HepG2 (cell line): ENCODE measurements around the gene SMIM41. TPM values are rescaled to one million over a fixed set of nuclear protein-coding genes. Genes with fewer than 3 reads are reported as not detected.

Experiments used
- CENPBD1 ChIP-seq: sonication (generic); formaldehyde crosslinking; IDR thresholded peaks from 2 replicates; pipeline ENCODE4 v1.8.0; 2022; ENCODE audit warnings: missing genetic modification reagents, low read depth, mild to moderate bottlenecking, borderline replicate concordance
- GPN1 ChIP-seq: sonication (generic); formaldehyde crosslinking; IDR thresholded peaks from 2 replicates; pipeline ENCODE4 v1.5.1; 2020; ENCODE audit warnings: missing genetic modification reagents, borderline replicate concordance
- GZF1 ChIP-seq: sonication (generic); formaldehyde crosslinking; IDR thresholded peaks from 2 replicates; pipeline ENCODE4 v1.5.1; 2020; ENCODE audit warnings: mild to moderate bottlenecking, missing genetic modification reagents
- KLF12 ChIP-seq: sonication (generic); formaldehyde crosslinking; IDR thresholded peaks from 2 replicates; pipeline ENCODE4 v1.4.0; 2020; ENCODE audit warnings: missing genetic modification reagents, borderline replicate concordance
- NFRKB ChIP-seq: fragments of 450-650 bp; IDR thresholded peaks from 2 replicates; pipeline ENCODE4 v1.6.1; 2017
- ZBED4 ChIP-seq: sonication (generic); formaldehyde crosslinking; IDR thresholded peaks from 2 replicates; pipeline ENCODE4 v1.4.0; 2020; ENCODE audit warnings: missing genetic modification reagents, borderline replicate concordance
- ZNF180 ChIP-seq: sonication (generic); formaldehyde crosslinking; IDR thresholded peaks from 2 replicates; pipeline ENCODE4 v1.4.0; 2020; ENCODE audit warnings: low read depth, missing genetic modification reagents, borderline replicate concordance
- ZNF20 ChIP-seq: sonication (generic); formaldehyde crosslinking; IDR thresholded peaks from 2 replicates; pipeline ENCODE4 v1.4.0; 2020; ENCODE audit warnings: mild to moderate bottlenecking, moderate library complexity, missing genetic modification reagents
- ZNF446 ChIP-seq: sonication (generic); formaldehyde crosslinking; IDR thresholded peaks from 2 replicates; pipeline ENCODE4 v1.5.0; 2020; ENCODE audit warnings: mild to moderate bottlenecking, missing genetic modification reagents
- ZNF616 ChIP-seq: sonication (generic); formaldehyde crosslinking; IDR thresholded peaks from 2 replicates; pipeline ENCODE4 v1.5.0; 2020; ENCODE audit warnings: low read depth, mild to moderate bottlenecking, missing genetic modification reagents
- ZNF713 ChIP-seq: sonication (generic); formaldehyde crosslinking; IDR thresholded peaks from 2 replicates; pipeline ENCODE4 v1.4.0; 2020; ENCODE audit warnings: mild to moderate bottlenecking, missing genetic modification reagents
- ZNF781 ChIP-seq: sonication (generic); formaldehyde crosslinking; IDR thresholded peaks from 2 replicates; pipeline ENCODE4 v1.5.1; 2020; ENCODE audit warnings: borderline replicate concordance, mild to moderate bottlenecking, missing genetic modification reagents; ENCODE audit errors: not compliant biosample characterization
- polyA plus RNA-seq, 8 experiments: library from polyadenylated mRNA; depleted of rRNA in 3 of 8; stranded (reverse) in 7 of 8; unstranded in 1 of 8; fragments of >200 nt; fragmentation: Illumina TruSeq in 4 of 8; extraction: Trizol in 4 of 8; gene quantifications; 2 replicates each; pipeline versions ENCODE4 v1.2.1 to v1.2.3, GENCODE V29; 2011 to 2016; ENCODE audit warnings: low read depth in 4 of 8, missing spikeins in 1 of 8, mixed read lengths in 1 of 8; ENCODE audit not compliant: insufficient read depth in 1 of 8
- total RNA-seq, 5 experiments: library from RNA; depleted of rRNA; stranded (reverse); fragments of >200 nt; fragmentation: Illumina TruSeq; extraction: Trizol; gene quantifications; 2 replicates each; pipeline ENCODE4 v1.2.3, GENCODE V29; 2016; ENCODE audit warnings: low read depth in 1 of 5
- TF ChIP-seq, protein P1 (sequence below): sonication (generic); formaldehyde crosslinking; IDR thresholded peaks from 2 replicates; pipeline ENCODE4 v1.5.0; 2020; ENCODE audit warnings: mild to moderate bottlenecking, missing genetic modification reagents, borderline replicate concordance
- TF ChIP-seq, protein P2 (sequence below): sonication (generic); formaldehyde crosslinking; IDR thresholded peaks from 2 replicates; pipeline ENCODE4 v1.4.0; 2020; ENCODE audit warnings: missing genetic modification reagents, borderline replicate concordance

The SMIM41 gene
- total and polyA plus RNA-seq, 2 of the 13 experiments (the other 11 are each of a cell fraction or from before 2014, with no cell fraction given), result not detected

DNA sequence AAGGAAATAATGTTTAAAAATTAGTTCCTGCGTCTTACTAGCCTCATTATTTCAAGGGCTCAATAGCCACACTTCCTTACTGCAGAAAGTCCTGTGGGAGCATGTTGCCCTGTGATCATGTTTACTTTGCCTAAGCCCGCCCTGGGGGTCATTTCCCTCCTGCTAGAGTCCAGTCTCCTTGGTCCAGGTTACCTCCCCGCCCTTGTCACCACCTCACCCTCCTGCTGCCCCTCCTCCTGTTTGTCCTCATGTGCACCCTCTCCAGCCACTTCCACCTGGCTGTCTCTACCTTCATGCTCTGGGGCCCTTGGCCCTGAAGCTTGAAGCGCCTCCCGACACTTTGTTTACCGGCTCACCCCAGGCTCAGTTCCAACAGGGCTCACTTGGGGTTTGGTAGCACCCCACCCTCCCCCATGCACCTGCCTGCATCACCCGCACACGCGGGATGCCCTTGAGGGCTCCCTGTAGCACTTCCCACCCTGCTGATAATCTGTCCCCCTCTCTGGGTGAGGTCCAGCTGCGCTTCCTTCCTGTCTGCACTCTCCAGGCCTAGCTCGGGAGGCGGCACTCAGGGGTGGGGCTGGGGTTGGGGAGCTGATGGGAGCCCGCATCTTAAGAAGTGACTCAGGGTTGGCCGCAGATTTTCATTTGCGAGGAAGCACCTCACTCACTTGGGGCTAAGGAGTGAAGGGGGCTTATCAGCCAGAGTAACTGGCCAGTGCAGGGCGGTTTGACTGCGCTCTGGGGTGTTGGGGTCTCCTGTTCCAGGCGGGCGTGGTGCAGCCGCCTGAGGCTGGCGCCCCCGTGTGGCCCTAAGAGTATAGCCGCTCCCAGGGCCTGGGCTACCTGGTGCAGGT is 40.1 kb downstream of the SMIM41 start (continued):
- TF ChIP-seq GZF1 (0 out of 2 replicates have a peak, but pooled peaks have one; percentile 31), CENPBD1 (CRISPR knock-in tag) (0 out of 2 replicates have a peak, but pooled peaks have one; percentile 82), ZNF781 (no peak), ZNF713 (CRISPR knock-in tag) (no peak), NFRKB (no peak), ZNF180 (no peak), ZBED4 (CRISPR knock-in tag) (no peak), ZNF20 (CRISPR knock-in tag) (no peak), ZNF616 (CRISPR knock-in tag) (no peak), GPN1 (no peak), ZNF446 (CRISPR knock-in tag) (0 out of 2 replicates have a peak, but pooled peaks have one; percentile 31), KLF12 (CRISPR knock-in tag) (peak; percentile 78; the same call in 1 of the 2 replicates)
- TF ChIP-seq, protein P1, sequence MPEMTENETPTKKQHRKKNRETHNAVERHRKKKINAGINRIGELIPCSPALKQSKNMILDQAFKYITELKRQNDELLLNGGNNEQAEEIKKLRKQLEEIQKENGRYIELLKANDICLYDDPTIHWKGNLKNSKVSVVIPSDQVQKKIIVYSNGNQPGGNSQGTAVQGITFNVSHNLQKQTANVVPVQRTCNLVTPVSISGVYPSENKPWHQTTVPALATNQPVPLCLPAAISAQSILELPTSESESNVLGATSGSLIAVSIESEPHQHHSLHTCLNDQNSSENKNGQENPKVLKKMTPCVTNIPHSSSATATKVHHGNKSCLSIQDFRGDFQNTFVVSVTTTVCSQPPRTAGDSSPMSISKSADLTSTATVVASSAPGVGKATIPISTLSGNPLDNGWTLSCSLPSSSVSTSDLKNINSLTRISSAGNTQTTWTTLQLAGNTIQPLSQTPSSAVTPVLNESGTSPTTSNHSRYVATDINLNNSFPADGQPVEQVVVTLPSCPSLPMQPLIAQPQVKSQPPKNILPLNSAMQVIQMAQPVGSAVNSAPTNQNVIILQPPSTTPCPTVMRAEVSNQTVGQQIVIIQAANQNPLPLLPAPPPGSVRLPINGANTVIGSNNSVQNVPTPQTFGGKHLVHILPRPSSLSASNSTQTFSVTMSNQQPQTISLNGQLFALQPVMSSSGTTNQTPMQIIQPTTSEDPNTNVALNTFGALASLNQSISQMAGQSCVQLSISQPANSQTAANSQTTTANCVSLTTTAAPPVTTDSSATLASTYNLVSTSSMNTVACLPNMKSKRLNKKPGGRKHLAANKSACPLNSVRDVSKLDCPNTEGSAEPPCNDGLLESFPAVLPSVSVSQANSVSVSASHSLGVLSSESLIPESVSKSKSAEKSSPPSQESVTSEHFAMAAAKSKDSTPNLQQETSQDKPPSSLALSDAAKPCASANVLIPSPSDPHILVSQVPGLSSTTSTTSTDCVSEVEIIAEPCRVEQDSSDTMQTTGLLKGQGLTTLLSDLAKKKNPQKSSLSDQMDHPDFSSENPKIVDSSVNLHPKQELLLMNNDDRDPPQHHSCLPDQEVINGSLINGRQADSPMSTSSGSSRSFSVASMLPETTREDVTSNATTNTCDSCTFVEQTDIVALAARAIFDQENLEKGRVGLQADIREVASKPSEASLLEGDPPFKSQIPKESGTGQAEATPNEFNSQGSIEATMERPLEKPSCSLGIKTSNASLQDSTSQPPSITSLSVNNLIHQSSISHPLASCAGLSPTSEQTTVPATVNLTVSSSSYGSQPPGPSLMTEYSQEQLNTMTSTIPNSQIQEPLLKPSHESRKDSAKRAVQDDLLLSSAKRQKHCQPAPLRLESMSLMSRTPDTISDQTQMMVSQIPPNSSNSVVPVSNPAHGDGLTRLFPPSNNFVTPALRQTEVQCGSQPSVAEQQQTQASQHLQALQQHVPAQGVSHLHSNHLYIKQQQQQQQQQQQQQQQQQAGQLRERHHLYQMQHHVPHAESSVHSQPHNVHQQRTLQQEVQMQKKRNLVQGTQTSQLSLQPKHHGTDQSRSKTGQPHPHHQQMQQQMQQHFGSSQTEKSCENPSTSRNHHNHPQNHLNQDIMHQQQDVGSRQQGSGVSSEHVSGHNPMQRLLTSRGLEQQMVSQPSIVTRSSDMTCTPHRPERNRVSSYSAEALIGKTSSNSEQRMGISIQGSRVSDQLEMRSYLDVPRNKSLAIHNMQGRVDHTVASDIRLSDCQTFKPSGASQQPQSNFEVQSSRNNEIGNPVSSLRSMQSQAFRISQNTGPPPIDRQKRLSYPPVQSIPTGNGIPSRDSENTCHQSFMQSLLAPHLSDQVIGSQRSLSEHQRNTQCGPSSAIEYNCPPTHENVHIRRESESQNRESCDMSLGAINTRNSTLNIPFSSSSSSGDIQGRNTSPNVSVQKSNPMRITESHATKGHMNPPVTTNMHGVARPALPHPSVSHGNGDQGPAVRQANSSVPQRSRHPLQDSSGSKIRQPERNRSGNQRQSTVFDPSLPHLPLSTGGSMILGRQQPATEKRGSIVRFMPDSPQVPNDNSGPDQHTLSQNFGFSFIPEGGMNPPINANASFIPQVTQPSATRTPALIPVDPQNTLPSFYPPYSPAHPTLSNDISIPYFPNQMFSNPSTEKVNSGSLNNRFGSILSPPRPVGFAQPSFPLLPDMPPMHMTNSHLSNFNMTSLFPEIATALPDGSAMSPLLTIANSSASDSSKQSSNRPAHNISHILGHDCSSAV, result no peak
- TF ChIP-seq, protein P2, sequence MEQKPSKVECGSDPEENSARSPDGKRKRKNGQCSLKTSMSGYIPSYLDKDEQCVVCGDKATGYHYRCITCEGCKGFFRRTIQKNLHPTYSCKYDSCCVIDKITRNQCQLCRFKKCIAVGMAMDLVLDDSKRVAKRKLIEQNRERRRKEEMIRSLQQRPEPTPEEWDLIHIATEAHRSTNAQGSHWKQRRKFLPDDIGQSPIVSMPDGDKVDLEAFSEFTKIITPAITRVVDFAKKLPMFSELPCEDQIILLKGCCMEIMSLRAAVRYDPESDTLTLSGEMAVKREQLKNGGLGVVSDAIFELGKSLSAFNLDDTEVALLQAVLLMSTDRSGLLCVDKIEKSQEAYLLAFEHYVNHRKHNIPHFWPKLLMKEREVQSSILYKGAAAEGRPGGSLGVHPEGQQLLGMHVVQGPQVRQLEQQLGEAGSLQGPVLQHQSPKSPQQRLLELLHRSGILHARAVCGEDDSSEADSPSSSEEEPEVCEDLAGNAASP (CRISPR knock-in tag), result peak; percentile 98
